ENCODE data around the gene AXIN1. TPM values are rescaled to one million over a fixed set of nuclear protein-coding genes. Genes with fewer than 3 reads are reported as not detected.

Gene AXIN1
- polyA plus RNA-seq, 2 of the 4 experiments (the other 2 are of a cell fraction): 8.7 to 19.3 TPM

DNA sequence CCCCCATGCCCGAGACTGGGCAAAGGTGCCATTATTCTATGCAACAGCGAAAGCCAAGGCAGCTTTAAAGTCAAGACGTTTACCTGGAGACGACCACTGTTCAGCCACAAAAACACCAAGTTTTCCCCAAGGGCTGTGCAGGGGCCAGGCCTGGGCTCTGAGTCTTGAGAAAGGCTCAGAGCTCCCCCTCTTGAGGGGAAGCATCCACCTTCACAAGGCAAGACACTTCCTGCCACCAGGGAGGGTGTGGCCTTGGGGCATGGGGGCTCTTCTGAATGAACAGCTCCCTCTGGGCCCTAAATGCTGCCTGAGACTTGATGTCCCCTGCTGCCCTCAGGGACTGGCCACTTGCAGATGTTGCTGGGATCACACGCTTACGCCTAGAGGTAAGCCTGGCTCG, 43.0 kb downstream of the AXIN1 start:
- Histone ChIP-seq H3K4me1 (no peaks in the 10 kb centered on the region), H3K4me3 (no peak overlapping the region), H3K27ac (no peak overlapping the region), H3K9me3 (no peaks in the 10 kb centered on the region), H3K4me2 (no peak overlapping the region)
- POLR2A ChIA-PET: no interaction called here
- FAIRE-seq: no peak
- ATAC-seq: peak in 1 of 2 experiments; percentile 39; a peak in 2 of 6 replicates
- no peak for DNase-seq (ENCODE audit: low read depth in 1 of 2, low spot score in 1 of 2)
- CTCF ChIA-PET: interaction anchor here (1.0 to 2.7 kb wide), 3 partner anchors 11 to 213 kb away, joined by 3 to 8 read pairs (median 4); no protein-coding TSS in a partner anchor
- 84% methylated on average over 7 of the region's 7 CpGs for WGBS (ENCODE audit: missing lambda C conversion rate)
- TF ChIP-seq TP53 (CRISPR knock-in tag; IDR thresholded peaks at IDR 0.05): no peak
- TF ChIP-seq RCOR1 (IDR thresholded peaks at IDR 0.05; ENCODE audit: low read depth, low read length): no peak

GRCh38 chr16:307691-308312, 44.7 kb downstream of the AXIN1 start:
- H3K4me3 ChIP-seq: no peak overlapping the region
- H3K9me3 ChIP-seq: no peaks in the 10 kb centered on the region
- H3K4me2 ChIP-seq: no peak overlapping the region
- no peak overlapping the region for H3K27ac ChIP-seq
- DNase-seq (ENCODE audit: low read depth in 1 of 2, low spot score in 1 of 2) (no peak), FAIRE-seq (no peak), ATAC-seq (no peak)
- POLR2A ChIA-PET: no interaction called here
- TF ChIP-seq RNF2 (IDR thresholded peaks at IDR 0.05; ENCODE audit: borderline replicate concordance, low read depth) (no peak), HOXB13 (CRISPR knock-in tag; IDR thresholded peaks at IDR 0.05; ENCODE audit: low read depth) (no peak), KDM1A (IDR thresholded peaks at IDR 0.05; ENCODE audit: low read depth) (no peak), GATA3 (IDR thresholded peaks at IDR 0.05; ENCODE audit: borderline replicate concordance) (no peak), NPAS2 (CRISPR knock-in tag; IDR thresholded peaks at IDR 0.05; ENCODE audit: borderline replicate concordance) (no peak), SREBF2 (IDR thresholded peaks at IDR 0.05) (no peak), FOXS1 (CRISPR knock-in tag; IDR thresholded peaks at IDR 0.05) (no peak), HOXB5 (CRISPR knock-in tag; IDR thresholded peaks at IDR 0.05) (no peak), ZSCAN20 (CRISPR knock-in tag; IDR thresholded peaks at IDR 0.05) (no peak), MAFK (IDR thresholded peaks at IDR 0.05; ENCODE audit: partially characterized antibody) (no peak), ATOH8 (CRISPR knock-in tag; IDR thresholded peaks at IDR 0.05; ENCODE audit: low read depth) (no peak), RFX5 (IDR thresholded peaks at IDR 0.05) (no peak), MAX (IDR thresholded peaks at IDR 0.05) (no peak), EHMT2 (IDR thresholded peaks at IDR 0.05; ENCODE audit: low read depth) (no peak), FOSL2 (IDR thresholded peaks at IDR 0.05) (no peak), FOSL2 (CRISPR knock-in tag; IDR thresholded peaks at IDR 0.05) (no peak), ZC3H11A (IDR thresholded peaks at IDR 0.05) (no peak)
- TF ChIP-seq, protein P1, sequence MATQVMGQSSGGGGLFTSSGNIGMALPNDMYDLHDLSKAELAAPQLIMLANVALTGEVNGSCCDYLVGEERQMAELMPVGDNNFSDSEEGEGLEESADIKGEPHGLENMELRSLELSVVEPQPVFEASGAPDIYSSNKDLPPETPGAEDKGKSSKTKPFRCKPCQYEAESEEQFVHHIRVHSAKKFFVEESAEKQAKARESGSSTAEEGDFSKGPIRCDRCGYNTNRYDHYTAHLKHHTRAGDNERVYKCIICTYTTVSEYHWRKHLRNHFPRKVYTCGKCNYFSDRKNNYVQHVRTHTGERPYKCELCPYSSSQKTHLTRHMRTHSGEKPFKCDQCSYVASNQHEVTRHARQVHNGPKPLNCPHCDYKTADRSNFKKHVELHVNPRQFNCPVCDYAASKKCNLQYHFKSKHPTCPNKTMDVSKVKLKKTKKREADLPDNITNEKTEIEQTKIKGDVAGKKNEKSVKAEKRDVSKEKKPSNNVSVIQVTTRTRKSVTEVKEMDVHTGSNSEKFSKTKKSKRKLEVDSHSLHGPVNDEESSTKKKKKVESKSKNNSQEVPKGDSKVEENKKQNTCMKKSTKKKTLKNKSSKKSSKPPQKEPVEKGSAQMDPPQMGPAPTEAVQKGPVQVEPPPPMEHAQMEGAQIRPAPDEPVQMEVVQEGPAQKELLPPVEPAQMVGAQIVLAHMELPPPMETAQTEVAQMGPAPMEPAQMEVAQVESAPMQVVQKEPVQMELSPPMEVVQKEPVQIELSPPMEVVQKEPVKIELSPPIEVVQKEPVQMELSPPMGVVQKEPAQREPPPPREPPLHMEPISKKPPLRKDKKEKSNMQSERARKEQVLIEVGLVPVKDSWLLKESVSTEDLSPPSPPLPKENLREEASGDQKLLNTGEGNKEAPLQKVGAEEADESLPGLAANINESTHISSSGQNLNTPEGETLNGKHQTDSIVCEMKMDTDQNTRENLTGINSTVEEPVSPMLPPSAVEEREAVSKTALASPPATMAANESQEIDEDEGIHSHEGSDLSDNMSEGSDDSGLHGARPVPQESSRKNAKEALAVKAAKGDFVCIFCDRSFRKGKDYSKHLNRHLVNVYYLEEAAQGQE (IDR thresholded peaks at IDR 0.05): no peak
- TF ChIP-seq, protein P2, sequence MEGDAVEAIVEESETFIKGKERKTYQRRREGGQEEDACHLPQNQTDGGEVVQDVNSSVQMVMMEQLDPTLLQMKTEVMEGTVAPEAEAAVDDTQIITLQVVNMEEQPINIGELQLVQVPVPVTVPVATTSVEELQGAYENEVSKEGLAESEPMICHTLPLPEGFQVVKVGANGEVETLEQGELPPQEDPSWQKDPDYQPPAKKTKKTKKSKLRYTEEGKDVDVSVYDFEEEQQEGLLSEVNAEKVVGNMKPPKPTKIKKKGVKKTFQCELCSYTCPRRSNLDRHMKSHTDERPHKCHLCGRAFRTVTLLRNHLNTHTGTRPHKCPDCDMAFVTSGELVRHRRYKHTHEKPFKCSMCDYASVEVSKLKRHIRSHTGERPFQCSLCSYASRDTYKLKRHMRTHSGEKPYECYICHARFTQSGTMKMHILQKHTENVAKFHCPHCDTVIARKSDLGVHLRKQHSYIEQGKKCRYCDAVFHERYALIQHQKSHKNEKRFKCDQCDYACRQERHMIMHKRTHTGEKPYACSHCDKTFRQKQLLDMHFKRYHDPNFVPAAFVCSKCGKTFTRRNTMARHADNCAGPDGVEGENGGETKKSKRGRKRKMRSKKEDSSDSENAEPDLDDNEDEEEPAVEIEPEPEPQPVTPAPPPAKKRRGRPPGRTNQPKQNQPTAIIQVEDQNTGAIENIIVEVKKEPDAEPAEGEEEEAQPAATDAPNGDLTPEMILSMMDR (IDR thresholded peaks at IDR 0.05): no peak
- TF ChIP-seq, protein P3, sequence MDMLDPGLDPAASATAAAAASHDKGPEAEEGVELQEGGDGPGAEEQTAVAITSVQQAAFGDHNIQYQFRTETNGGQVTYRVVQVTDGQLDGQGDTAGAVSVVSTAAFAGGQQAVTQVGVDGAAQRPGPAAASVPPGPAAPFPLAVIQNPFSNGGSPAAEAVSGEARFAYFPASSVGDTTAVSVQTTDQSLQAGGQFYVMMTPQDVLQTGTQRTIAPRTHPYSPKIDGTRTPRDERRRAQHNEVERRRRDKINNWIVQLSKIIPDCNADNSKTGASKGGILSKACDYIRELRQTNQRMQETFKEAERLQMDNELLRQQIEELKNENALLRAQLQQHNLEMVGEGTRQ (IDR thresholded peaks at IDR 0.05): no peak
- CTCF ChIA-PET: interaction anchor here (1.2 to 1.4 kb wide), 2 partner anchors 12 to 14 kb away, joined by 3 to 5 read pairs; no protein-coding TSS in a partner anchor
- H3K4me1 ChIP-seq: no peaks in the 10 kb centered on the region
- WGBS (ENCODE audit: missing lambda C conversion rate): 92% methylated on average over 21 of the region's 21 CpGs
